A549 (cell line): ENCODE data around the gene MYH2. TPM values are rescaled to one million over a fixed set of nuclear protein-coding genes. Genes with fewer than 3 reads are reported as not detected.

Experiments used
- ATAC-seq, 2 experiments: fragments of 200-7000 bp in 1 of 2; fragments of >200 bp in 1 of 2; cut with Nextera tagmentation in 1 of 2; cut with Tn5 transposase in 1 of 2; 3 replicates each; pipeline versions ENCODE4 v1.8.0 to v1.9.1; 2018 to 2020; ENCODE audit warnings: mild to moderate bottlenecking in 1 of 2, moderate library complexity in 1 of 2
- CTCF ChIA-PET: fragments of 300-600 bp; sonication (Branson Sonifier 250); formaldehyde crosslinking; extraction: SDS; loops from one replicate; lab custom pipeline; 2021; ENCODE audit warnings: antibody characterized with exemption, inconsistent platforms; lab: Yijun Ruan, JAX
- POLR2A ChIA-PET: fragments of 350-600 bp; formaldehyde crosslinking; extraction: SDS; loops from one replicate; lab custom pipeline; 2021; ENCODE audit warnings: antibody characterized with exemption, inconsistent platforms; lab: Yijun Ruan, JAX
- DNase-seq, 2 experiments: peaks; one replicate each; pipeline versions ENCODE4 v3.0.0 to v3.0.0-alpha.2; 2011 to 2016; ENCODE audit warnings: low read depth in 1 of 2, low spot score in 1 of 2
- FAIRE-seq: peaks from 2 replicates; lab custom pipeline; 2011; peaks lifted over from hg19 to GRCh38; lab: Jason Lieb, UNC
- H3K27ac ChIP-seq, 2 experiments: fragments of >200 bp; sonication (Bioruptor Twin); formaldehyde crosslinking; 3 replicates each; pipeline ENCODE4 v1.5.1; 2016 to 2017
- H3K4me1 ChIP-seq: fragments of >200 bp; sonication (Bioruptor Twin); formaldehyde crosslinking; 3 replicates; pipeline ENCODE4 v1.6.1; 2016
- H3K4me2 ChIP-seq: fragments of >200 bp; sonication (Bioruptor Twin); formaldehyde crosslinking; 3 replicates; pipeline ENCODE4 v1.6.1; 2016
- H3K4me3 ChIP-seq: fragments of >200 bp; sonication (Bioruptor Twin); formaldehyde crosslinking; 3 replicates; pipeline ENCODE4 v1.5.1; 2016
- H3K9me3 ChIP-seq: fragments of >200 bp; sonication (Bioruptor Twin); formaldehyde crosslinking; 3 replicates; pipeline ENCODE4 v1.6.1; 2016
- BHLHE40 ChIP-seq: IDR thresholded peaks from 2 replicates; pipeline ENCODE4 v1.6.1; 2012; ENCODE audit warnings: low read depth, low read length, inconsistent platforms
- CBX2 ChIP-seq: fragments of 200-600 bp; sonication (generic); IDR thresholded peaks from 2 replicates; pipeline ENCODE4 v1.6.1; 2016; ENCODE audit warnings: low read depth, mild to moderate bottlenecking, borderline replicate concordance
- CEBPB ChIP-seq, 2 experiments: fragments of >200 bp in 1 of 2; sonication (Bioruptor Twin) in 1 of 2; formaldehyde crosslinking in 1 of 2; IDR thresholded peaks; 2 replicates each; pipeline ENCODE4 v1.6.1; 2012 to 2016
- EP300 ChIP-seq, 2 experiments: fragments of >200 bp; sonication (Bioruptor Twin); formaldehyde crosslinking; IDR thresholded peaks; 2 replicates in 1 of 2; 3 replicates in 1 of 2; pipeline ENCODE4 v1.6.1; 2016 to 2017
- ESRRA ChIP-seq: fragments of 150-350 bp; IDR thresholded peaks from 2 replicates; pipeline ENCODE4 v1.6.1; 2014; ENCODE audit warnings: mild to moderate bottlenecking, low read length, borderline replicate concordance
- FOSB ChIP-seq: fragments of 250-450 bp; sonication (Bioruptor Pico); IDR thresholded peaks from 2 replicates; pipeline ENCODE4 v1.5.0; 2020; ENCODE audit warnings: mild to moderate bottlenecking, moderate library complexity
- GATA3 ChIP-seq: IDR thresholded peaks from 2 replicates; pipeline ENCODE4 v1.6.1; 2012; ENCODE audit warnings: borderline replicate concordance
- HOXB13 ChIP-seq: fragments of 250-450 bp; sonication (Bioruptor Pico); IDR thresholded peaks from 2 replicates; pipeline ENCODE4 v1.5.0; 2020; ENCODE audit warnings: low read depth, mild to moderate bottlenecking, moderate library complexity
- HOXB5 ChIP-seq: fragments of 250-450 bp; sonication (Bioruptor Pico); IDR thresholded peaks from 2 replicates; pipeline ENCODE4 v1.5.0; 2020; ENCODE audit warnings: mild to moderate bottlenecking, moderate library complexity
- JUNB ChIP-seq: fragments of >200 bp; sonication (Bioruptor Twin); formaldehyde crosslinking; IDR thresholded peaks from 2 replicates; pipeline ENCODE4 v1.6.1; 2016
- KDM5A ChIP-seq: fragments of 200-600 bp; sonication (generic); IDR thresholded peaks from 2 replicates; pipeline ENCODE4 v1.6.1; 2016; ENCODE audit warnings: antibody characterized with exemption, mild to moderate bottlenecking
- MYC ChIP-seq: IDR thresholded peaks from 2 replicates; pipeline ENCODE4 v1.6.1; 2012; ENCODE audit warnings: mild to moderate bottlenecking, inconsistent platforms, low read length, improper control_type of control experiment, borderline replicate concordance
- NFE2L2 ChIP-seq: fragments of 150-350 bp; conservative IDR thresholded peaks from 2 replicates; pipeline ENCODE4 v1.6.1; 2014; ENCODE audit warnings: low read length
- NPAS2 ChIP-seq: fragments of 250-450 bp; sonication (Bioruptor Pico); IDR thresholded peaks from 2 replicates; pipeline ENCODE4 v1.8.0; 2022; ENCODE audit warnings: mild to moderate bottlenecking, moderate library complexity, borderline replicate concordance
- RNF2 ChIP-seq: fragments of 200-600 bp; sonication (generic); IDR thresholded peaks from 2 replicates; pipeline ENCODE4 v1.6.1; 2016; ENCODE audit warnings: low read depth, mild to moderate bottlenecking, antibody characterized with exemption, moderate library complexity, borderline replicate concordance
- SMC3 ChIP-seq: fragments of >200 bp; sonication (Bioruptor Twin); formaldehyde crosslinking; IDR thresholded peaks from 3 replicates; pipeline ENCODE4 v1.6.1; 2018; ENCODE audit warnings: inconsistent platforms
- SREBF2 ChIP-seq: fragments of 450-650 bp; IDR thresholded peaks from 2 replicates; pipeline ENCODE4 v1.6.1; 2014; ENCODE audit warnings: mild to moderate bottlenecking, moderate library complexity
- TFCP2L1 ChIP-seq: fragments of 250-450 bp; sonication (Bioruptor Pico); IDR thresholded peaks from 2 replicates; pipeline ENCODE4 v1.5.0; 2021; ENCODE audit warnings: mild to moderate bottlenecking
- ZC3H11A ChIP-seq: fragments of 450-650 bp; IDR thresholded peaks from 2 replicates; pipeline ENCODE4 v1.6.1; 2014; ENCODE audit warnings: antibody characterized with exemption, mild to moderate bottlenecking
- ZFP36 ChIP-seq: fragments of 450-650 bp; IDR thresholded peaks from 2 replicates; pipeline ENCODE4 v1.6.1; 2014; ENCODE audit warnings: borderline replicate concordance; ENCODE audit not compliant: partially characterized antibody
- ZNF302 ChIP-seq: fragments of 250-450 bp; sonication (Bioruptor Pico); IDR thresholded peaks from 2 replicates; pipeline ENCODE4 v1.9.0; 2021; ENCODE audit warnings: inconsistent platforms, mild to moderate bottlenecking, moderate library complexity
- ZSCAN20 ChIP-seq: fragments of 250-450 bp; sonication (Bioruptor Pico); IDR thresholded peaks from 2 replicates; pipeline ENCODE4 v1.8.0; 2022; ENCODE audit warnings: mild to moderate bottlenecking, moderate library complexity
- WGBS: methylation state at CpG from one replicate; pipeline ENCODE4 v1.1.6; 2017; ENCODE audit errors: missing lambda C conversion rate; 5-methylcytosine and 5-hydroxymethylcytosine counted together
- polyA plus RNA-seq, 4 experiments: library from polyadenylated mRNA; depleted of rRNA in 3 of 4; stranded (reverse); fragments of >200 nt; fragmentation: RNase III in 1 of 4; extraction: RNeasy Plus Mini Kit Qiagen cat#74134 plus additional on column Dnase treatment in 1 of 4; gene quantifications; 2 replicates in 3 of 4; 3 replicates in 1 of 4; pipeline ENCODE4 v1.2.3, GENCODE V29; 2011 to 2017
- TF ChIP-seq, protein P1 (sequence below): fragments of 250-450 bp; sonication (Bioruptor Pico); IDR thresholded peaks from 2 replicates; pipeline ENCODE4 v1.5.0; 2021; ENCODE audit warnings: mild to moderate bottlenecking, moderate library complexity, borderline replicate concordance
- TF ChIP-seq, protein P2 (sequence below): IDR thresholded peaks from 2 replicates; pipeline ENCODE4 v1.6.1; 2012
- TF ChIP-seq, protein P3 (sequence below): IDR thresholded peaks from 2 replicates; pipeline ENCODE4 v1.6.1; 2012; ENCODE audit warnings: low read depth, borderline replicate concordance
- TF ChIP-seq, protein P4 (sequence below): IDR thresholded peaks from 2 replicates; pipeline ENCODE4 v1.6.1; 2012

MYH2 gene
- polyA plus RNA-seq, 2 of the 4 experiments (the other 2 are of a cell fraction): not detected

DNA sequence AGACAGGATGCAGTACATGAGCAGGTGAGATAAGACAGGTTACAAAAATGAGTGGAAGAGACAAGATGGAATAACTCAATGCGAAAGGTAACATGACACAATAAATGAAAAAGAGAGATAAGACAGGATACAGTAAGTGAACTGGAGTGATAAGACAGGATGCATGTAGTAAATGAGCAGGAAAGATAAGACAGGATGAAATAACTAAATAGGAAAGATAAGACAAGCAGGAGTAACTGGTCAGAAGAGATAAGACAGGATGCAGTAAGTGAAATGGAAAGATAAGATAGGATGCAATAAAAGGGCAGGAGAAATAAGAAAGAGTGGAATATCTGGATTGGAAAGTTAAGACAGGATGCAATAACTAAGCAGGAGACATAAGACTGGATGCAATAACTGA lies 71.8 kb downstream of the MYH2 start:
- ChIA-PET POLR2A (no interaction called here), CTCF (interaction anchor here (1.5 kb wide), 1 partner anchor 31 kb away, joined by 3 read pairs; no protein-coding TSS in a partner anchor)
- FAIRE-seq: no peak
- Histone ChIP-seq H3K4me1 (no peaks in the 10 kb centered on the region), H3K9me3 (0 out of 3 replicates have a peak, but pooled peaks cover 4% of the 10 kb centered on the region), H3K4me3 (no peak overlapping the region), H3K27ac (no peak overlapping the region), H3K4me2 (no peak overlapping the region)
- DNase-seq: no peak
- no peak for ATAC-seq
- WGBS: 14% methylated on average over 1 of the region's 1 CpG
- TF ChIP-seq, protein P1, sequence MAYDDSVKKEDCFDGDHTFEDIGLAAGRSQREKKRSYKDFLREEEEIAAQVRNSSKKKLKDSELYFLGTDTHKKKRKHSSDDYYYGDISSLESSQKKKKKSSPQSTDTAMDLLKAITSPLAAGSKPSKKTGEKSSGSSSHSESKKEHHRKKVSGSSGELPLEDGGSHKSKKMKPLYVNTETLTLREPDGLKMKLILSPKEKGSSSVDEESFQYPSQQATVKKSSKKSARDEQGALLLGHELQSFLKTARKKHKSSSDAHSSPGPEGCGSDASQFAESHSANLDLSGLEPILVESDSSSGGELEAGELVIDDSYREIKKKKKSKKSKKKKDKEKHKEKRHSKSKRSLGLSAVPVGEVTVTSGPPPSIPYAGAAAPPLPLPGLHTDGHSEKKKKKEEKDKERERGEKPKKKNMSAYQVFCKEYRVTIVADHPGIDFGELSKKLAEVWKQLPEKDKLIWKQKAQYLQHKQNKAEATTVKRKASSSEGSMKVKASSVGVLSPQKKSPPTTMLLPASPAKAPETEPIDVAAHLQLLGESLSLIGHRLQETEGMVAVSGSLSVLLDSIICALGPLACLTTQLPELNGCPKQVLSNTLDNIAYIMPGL (CRISPR knock-in tag): no peak
- no peak for TF ChIP-seq NPAS2 (CRISPR knock-in tag)
- TF ChIP-seq HOXB13 (CRISPR knock-in tag): no peak
- no peak for TF ChIP-seq EP300 (IDR thresholded peaks at IDR 0.05)
- TF ChIP-seq CEBPB (IDR thresholded peaks at IDR 0.05): no peak
- TF ChIP-seq NFE2L2: no peak
- TF ChIP-seq ZFP36: no peak
- no peak for TF ChIP-seq SREBF2
- TF ChIP-seq GATA3: no peak
- TF ChIP-seq CBX2: no peak
- no peak for TF ChIP-seq FOSB (CRISPR knock-in tag)
- TF ChIP-seq ZSCAN20 (CRISPR knock-in tag): no peak
- no peak for TF ChIP-seq KDM5A
- no peak for TF ChIP-seq ZNF302 (CRISPR knock-in tag)
- TF ChIP-seq, protein P2, sequence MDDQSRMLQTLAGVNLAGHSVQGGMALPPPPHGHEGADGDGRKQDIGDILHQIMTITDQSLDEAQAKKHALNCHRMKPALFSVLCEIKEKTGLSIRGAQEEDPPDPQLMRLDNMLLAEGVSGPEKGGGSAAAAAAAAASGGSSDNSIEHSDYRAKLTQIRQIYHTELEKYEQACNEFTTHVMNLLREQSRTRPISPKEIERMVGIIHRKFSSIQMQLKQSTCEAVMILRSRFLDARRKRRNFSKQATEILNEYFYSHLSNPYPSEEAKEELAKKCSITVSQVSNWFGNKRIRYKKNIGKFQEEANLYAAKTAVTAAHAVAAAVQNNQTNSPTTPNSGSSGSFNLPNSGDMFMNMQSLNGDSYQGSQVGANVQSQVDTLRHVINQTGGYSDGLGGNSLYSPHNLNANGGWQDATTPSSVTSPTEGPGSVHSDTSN: no peak
- TF ChIP-seq, protein P3, sequence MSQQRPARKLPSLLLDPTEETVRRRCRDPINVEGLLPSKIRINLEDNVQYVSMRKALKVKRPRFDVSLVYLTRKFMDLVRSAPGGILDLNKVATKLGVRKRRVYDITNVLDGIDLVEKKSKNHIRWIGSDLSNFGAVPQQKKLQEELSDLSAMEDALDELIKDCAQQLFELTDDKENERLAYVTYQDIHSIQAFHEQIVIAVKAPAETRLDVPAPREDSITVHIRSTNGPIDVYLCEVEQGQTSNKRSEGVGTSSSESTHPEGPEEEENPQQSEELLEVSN: no peak

DNA sequence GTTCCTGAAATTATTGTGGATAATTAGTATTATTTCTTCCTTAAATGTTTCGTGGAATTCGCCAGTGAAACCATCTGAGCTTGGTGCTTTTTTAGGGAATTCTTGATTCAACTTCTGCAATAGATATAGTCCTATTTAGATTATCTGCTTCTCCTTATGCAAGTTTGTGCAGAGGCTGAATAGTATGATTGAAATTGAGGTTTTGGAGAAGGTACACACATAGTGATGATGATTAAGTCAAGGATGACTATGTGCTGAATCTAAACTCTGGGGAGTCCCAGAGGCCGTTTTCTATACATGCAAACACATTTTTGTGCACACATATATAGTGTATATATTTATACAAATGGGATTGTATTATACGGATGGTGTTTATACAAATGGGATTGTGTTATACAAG lies 74.9 kb downstream of the MYH2 start:
- no peak for DNase-seq
- WGBS: 20% methylated on average over 4 of the region's 4 CpGs
- CTCF ChIA-PET: interaction anchor here (1.0 kb wide), 1 partner anchor 52 kb away, joined by 3 read pairs; no protein-coding TSS in a partner anchor
- no peak overlapping the region for H3K27ac ChIP-seq
- POLR2A ChIA-PET: no interaction called here
- no peak for FAIRE-seq
- ATAC-seq: no peak
- no peaks in the 10 kb centered on the region for H3K4me1 ChIP-seq
- no peak overlapping the region for H3K4me3 ChIP-seq
- TF ChIP-seq, protein P4, sequence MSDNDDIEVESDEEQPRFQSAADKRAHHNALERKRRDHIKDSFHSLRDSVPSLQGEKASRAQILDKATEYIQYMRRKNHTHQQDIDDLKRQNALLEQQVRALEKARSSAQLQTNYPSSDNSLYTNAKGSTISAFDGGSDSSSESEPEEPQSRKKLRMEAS: no peak
- TF ChIP-seq ESRRA (no peak), ZC3H11A (no peak), RNF2 (no peak), JUNB (no peak), MYC (no peak), TFCP2L1 (CRISPR knock-in tag) (no peak), ZFP36 (no peak), SMC3 (no peak), SREBF2 (no peak), HOXB5 (CRISPR knock-in tag) (no peak), BHLHE40 (no peak)
- no peak overlapping the region for H3K4me2 ChIP-seq
- no peaks in the 10 kb centered on the region for H3K9me3 ChIP-seq
